Activated naive CD8-positive, alpha-beta T cell treated with anti-CD3 and anti-CD28 coated beads for 36 hours (primary cell): ENCODE results near the gene HAUS8. TPM values are rescaled to one million over a fixed set of nuclear protein-coding genes. Genes with fewer than 3 reads are reported as not detected.

ENCODE experiments used
- DNase-seq: peaks from one replicate; pipeline ENCODE4 v3.0.0; 2021
- H3K27ac Mint-ChIP-seq: one replicate; pipeline ENCODE4 v1.8.0; 2022; ENCODE audit warnings: mild to moderate bottlenecking, moderate library complexity, mixed read lengths
- H3K27me3 Mint-ChIP-seq: one replicate; pipeline ENCODE4 v1.8.0; 2022; ENCODE audit warnings: mild to moderate bottlenecking, mixed read lengths
- H3K36me3 Mint-ChIP-seq: one replicate; pipeline ENCODE4 v1.8.0; 2021; ENCODE audit warnings: mild to moderate bottlenecking, mixed read lengths
- H3K4me1 Mint-ChIP-seq: one replicate; pipeline ENCODE4 v1.8.0; 2021; ENCODE audit warnings: mixed read lengths
- H3K4me3 Mint-ChIP-seq: one replicate; pipeline ENCODE4 v1.8.0; 2022; ENCODE audit warnings: mild to moderate bottlenecking, moderate library complexity, mixed read lengths
- H3K9me3 Mint-ChIP-seq: one replicate; pipeline ENCODE4 v1.8.0; 2022; ENCODE audit warnings: mixed read lengths
- total RNA-seq, 2 experiments: library from RNA; stranded (reverse); gene quantifications; one replicate each; pipeline ENCODE4 v1.2.3, GENCODE V29; 2021

The HAUS8 gene
- total RNA-seq, 2 experiments from 2014 or later = 43.1 to 46.0 TPM

GRCh38 chr19:17086834-17087233 lies 11.6 kb upstream of the HAUS8 start:
- DNase-seq = no peak
- Mint-ChIP-seq H3K27ac (no peak overlapping the region), H3K4me1 (peaks cover 36% of the 10 kb centered on the region)

GRCh38 chr19:17086120-17086519 lies 10.9 kb upstream of the HAUS8 start:
- Mint-ChIP-seq H3K4me3 (no peak overlapping the region), H3K27me3 (no peaks in the 10 kb centered on the region), H3K9me3 (peaks cover 2% of the 10 kb centered on the region), H3K27ac (no peak overlapping the region), H3K4me1 (peaks cover 33% of the 10 kb centered on the region), H3K36me3 (peaks cover 13% of the 10 kb centered on the region)
- no peak for DNase-seq

More at GRCh38 chr19:17086834-17087233, 11.6 kb upstream of the HAUS8 start:
- peaks cover 13% of the 10 kb centered on the region for H3K36me3 Mint-ChIP-seq
- H3K27me3 Mint-ChIP-seq = no peaks in the 10 kb centered on the region
- H3K4me3 Mint-ChIP-seq = no peak overlapping the region
- H3K9me3 Mint-ChIP-seq = peaks cover 2% of the 10 kb centered on the region

GRCh38 chr19:17081672-17082630 lies 6.7 kb upstream of the HAUS8 start:
- no peak for DNase-seq
- H3K9me3 Mint-ChIP-seq = no peaks in the 10 kb centered on the region
- H3K4me3 Mint-ChIP-seq = no peak overlapping the region
- no peak overlapping the region for H3K27ac Mint-ChIP-seq
- H3K27me3 Mint-ChIP-seq = no peaks in the 10 kb centered on the region
- H3K36me3 Mint-ChIP-seq = peaks cover 5% of the 10 kb centered on the region
- peaks cover 40% of the 10 kb centered on the region for H3K4me1 Mint-ChIP-seq

DNA sequence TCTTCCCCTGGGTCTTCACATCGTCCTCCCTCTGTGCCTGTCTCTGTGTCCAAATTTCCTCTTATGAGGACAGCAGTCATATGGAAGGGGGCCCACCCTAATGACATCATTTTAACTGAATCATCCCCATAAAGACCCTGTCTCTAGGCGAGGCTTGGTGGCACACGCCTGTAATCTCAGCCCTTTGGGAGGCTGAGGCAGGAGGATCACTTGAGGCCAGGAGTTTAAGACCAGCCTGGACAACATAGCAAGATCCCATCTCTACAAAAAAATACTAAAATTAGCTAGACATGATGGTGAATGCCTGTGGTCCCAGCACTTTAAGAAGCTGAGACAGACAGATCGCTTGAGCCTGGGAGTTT lies 5.2 kb upstream of the HAUS8 start:
- peak overlapping the region; percentile 64 for H3K27ac Mint-ChIP-seq
- peaks cover 45% of the 10 kb centered on the region for H3K4me1 Mint-ChIP-seq
- peak overlapping the region; percentile 37 for H3K4me3 Mint-ChIP-seq

GRCh38 chr19:17079710-17080439 lies 4.6 kb upstream of the HAUS8 start:
- Mint-ChIP-seq H3K27me3 (no peaks in the 10 kb centered on the region), H3K27ac (peak overlapping the region; percentile 64), H3K4me1 (peaks cover 45% of the 10 kb centered on the region), H3K36me3 (peaks cover 6% of the 10 kb centered on the region), H3K9me3 (no peaks in the 10 kb centered on the region), H3K4me3 (peak overlapping the region; percentile 37)
- peak; percentile 78 for DNase-seq

More for the DNA sequence above, 5.2 kb upstream of the HAUS8 start:
- H3K9me3 Mint-ChIP-seq = no peaks in the 10 kb centered on the region
- H3K27me3 Mint-ChIP-seq = no peaks in the 10 kb centered on the region
- H3K36me3 Mint-ChIP-seq = peaks cover 6% of the 10 kb centered on the region
- DNase-seq = no peak

- Mint-ChIP-seq H3K4me3 (peak overlapping the region; percentile 37), H3K27ac (peak overlapping the region; percentile 63), H3K9me3 (no peaks in the 10 kb centered on the region), H3K27me3 (no peaks in the 10 kb centered on the region), H3K4me1 (peaks cover 49% of the 10 kb centered on the region), H3K36me3 (peaks cover 9% of the 10 kb centered on the region)
- no peak for DNase-seq
These were observed 3.9 kb upstream of the HAUS8 start for GRCh38 chr19:17078920-17079709.

DNA sequence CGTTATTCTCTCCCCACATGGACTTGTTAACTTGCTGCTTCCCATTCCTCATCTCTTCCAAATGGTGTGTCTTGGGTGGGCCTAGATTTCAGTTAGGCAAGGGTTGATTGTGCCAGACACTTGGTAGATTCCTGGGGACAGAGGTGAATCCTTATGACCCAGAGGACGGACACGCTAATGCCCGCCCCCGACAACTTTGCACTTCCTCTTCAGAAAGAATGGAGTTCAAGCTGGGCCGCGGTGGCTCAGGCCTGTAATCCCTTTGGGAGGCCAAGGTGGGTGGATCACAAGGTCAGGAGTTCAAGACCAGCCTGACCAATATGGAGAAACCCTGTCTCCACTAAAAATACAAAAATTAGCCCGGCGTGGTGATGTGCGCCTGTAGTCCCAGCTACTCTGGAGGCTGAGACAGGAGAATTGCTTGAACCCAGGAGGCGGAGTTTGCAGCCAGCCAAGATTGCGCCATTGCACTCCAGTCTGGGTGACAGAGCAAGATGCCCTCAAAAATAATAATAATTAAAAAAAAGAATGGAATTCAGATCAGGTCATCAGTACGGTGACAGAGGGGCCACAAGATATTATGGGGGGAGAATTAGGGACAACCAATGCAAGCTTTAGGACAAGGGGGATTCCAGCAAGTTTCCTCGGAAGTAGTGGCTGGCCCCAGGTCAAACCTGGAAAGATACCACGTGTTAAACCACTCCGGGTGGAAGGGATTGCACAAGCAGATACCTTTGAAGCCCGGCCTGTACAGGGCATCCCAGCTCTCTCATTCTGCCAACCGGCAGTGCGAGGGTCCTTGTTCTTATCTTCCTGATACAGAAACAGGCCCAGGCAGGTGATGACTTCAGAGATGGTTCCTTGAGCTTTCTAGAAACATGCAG lies 3.0 kb upstream of the HAUS8 start:
- H3K4me3 Mint-ChIP-seq = peak overlapping the region; percentile 14
- H3K27me3 Mint-ChIP-seq = no peaks in the 10 kb centered on the region
- no peak overlapping the region for H3K27ac Mint-ChIP-seq
- DNase-seq = no peak
- no peaks in the 10 kb centered on the region for H3K9me3 Mint-ChIP-seq
- H3K36me3 Mint-ChIP-seq = peaks cover 13% of the 10 kb centered on the region
- peaks cover 56% of the 10 kb centered on the region for H3K4me1 Mint-ChIP-seq

- no peaks in the 10 kb centered on the region for H3K9me3 Mint-ChIP-seq
- DNase-seq = no peak
- H3K27me3 Mint-ChIP-seq = no peaks in the 10 kb centered on the region
- H3K4me3 Mint-ChIP-seq = peak overlapping the region; percentile 99
- peaks cover 60% of the 10 kb centered on the region for H3K4me1 Mint-ChIP-seq
- H3K36me3 Mint-ChIP-seq = peaks cover 20% of the 10 kb centered on the region
- no peak overlapping the region for H3K27ac Mint-ChIP-seq
These were observed 2.3 kb upstream of the HAUS8 start for GRCh38 chr19:17077447-17078028.

- DNase-seq = peak; percentile 35
- H3K27me3 Mint-ChIP-seq = no peaks in the 10 kb centered on the region
- H3K4me1 Mint-ChIP-seq = peaks cover 56% of the 10 kb centered on the region
- peak overlapping the region; percentile 97 for H3K27ac Mint-ChIP-seq
- peak overlapping the region; percentile 99 for H3K4me3 Mint-ChIP-seq
- no peaks in the 10 kb centered on the region for H3K9me3 Mint-ChIP-seq
- peaks cover 22% of the 10 kb centered on the region for H3K36me3 Mint-ChIP-seq
These were observed 1.3 kb upstream of the HAUS8 start for GRCh38 chr19:17076543-17076991.

DNA sequence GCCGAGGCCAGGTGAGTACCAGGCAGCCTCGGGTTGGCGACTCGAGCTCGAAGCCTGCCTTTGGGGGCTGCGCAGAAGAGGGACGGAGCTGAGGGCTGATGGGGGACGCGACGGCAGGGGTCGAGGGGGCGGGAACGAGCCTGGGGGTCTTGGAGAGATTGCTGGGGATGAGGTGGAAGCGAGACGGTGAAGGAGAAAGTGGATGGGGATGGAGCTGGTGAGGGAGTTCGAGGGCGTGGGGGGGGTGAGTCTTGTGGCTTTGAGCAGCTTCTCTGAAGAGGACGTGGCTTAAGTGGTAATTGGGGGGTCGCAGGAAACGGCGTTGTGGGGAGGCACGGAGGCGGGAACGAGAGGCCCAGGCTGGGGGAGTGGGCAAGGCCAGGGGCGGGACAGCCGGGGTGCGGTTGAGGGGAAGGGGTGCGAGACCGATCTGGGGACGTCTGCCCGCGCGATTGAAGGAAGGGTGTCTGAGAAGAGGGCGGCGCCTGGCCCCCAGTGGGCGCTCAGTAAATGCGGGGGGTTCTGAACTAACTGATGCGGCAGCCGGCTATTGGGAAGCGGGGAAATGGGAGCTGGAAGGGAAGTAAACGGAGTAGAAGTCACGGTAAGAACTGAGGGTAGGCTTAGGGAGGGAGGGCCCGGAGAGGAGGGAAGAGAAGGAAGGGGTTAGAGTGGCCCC lies 751 bp upstream of the HAUS8 start:
- Mint-ChIP-seq H3K9me3 (no peaks in the 10 kb centered on the region), H3K36me3 (peaks cover 24% of the 10 kb centered on the region), H3K4me3 (peak overlapping the region; percentile 99), H3K4me1 (peaks cover 56% of the 10 kb centered on the region), H3K27me3 (no peaks in the 10 kb centered on the region), H3K27ac (peak overlapping the region; percentile 97)
- peak; percentile 65 for DNase-seq

DNA sequence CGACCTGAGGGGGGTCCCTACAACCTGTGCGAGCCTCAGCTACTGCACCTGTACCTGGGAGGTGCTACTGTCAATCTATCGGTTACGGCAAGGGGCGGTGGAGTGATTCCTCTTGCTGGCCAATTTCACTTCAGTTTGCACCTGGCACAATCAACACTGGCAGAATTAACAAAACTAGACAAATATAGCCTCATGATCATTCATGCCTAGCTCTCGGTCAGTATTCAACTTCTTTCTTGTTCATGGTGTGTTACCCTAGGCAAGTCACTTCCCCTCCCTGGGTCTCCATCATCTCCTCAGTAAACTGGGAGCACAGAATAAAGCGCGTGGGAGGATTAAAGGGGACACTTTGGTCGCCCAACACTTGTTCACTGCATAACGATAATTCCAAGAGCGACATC lies 618 bp downstream of the HAUS8 start:
- H3K36me3 Mint-ChIP-seq = peaks cover 26% of the 10 kb centered on the region

DNA sequence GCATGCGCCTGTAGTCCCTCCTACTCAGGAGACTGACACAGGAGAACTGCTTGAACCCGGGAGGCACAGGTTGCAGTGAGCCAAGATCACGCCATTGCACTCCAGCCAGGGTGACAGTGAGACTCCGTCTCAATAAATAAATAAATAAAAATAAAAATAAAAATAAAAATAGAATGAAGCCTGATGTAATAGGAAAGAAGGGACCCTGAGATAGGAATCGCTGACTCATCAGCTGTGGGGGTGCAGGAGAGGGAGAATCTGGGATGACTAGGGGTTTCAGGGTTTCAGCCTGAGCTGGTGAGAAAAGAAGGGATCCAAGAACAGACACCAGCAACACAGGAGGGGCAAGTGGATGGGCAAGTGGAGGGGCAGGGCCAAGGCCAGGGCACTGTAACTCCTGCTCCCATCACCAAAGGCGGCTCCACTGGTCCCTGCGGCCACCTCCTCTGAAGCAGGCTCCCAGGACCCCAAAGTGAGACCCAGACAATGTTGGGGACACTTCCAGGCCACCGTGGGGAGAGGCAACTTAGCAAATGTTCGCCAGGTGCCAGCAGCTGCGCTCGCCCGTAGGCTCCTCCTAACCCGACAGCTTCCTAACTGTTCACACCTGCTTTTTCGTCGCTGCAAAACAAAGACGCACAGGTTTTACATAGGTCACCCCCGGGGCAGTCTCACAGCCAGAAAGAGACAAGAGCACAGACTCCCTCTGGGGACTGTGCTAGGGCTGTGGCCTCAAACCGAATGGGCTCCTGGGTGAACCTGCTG lies 1.2 kb downstream of the HAUS8 start:
- DNase-seq = no peak
- Mint-ChIP-seq H3K4me1 (peaks cover 43% of the 10 kb centered on the region), H3K36me3 (peaks cover 26% of the 10 kb centered on the region), H3K4me3 (peak overlapping the region; percentile 99), H3K27me3 (no peaks in the 10 kb centered on the region), H3K27ac (peak overlapping the region; percentile 98), H3K9me3 (no peaks in the 10 kb centered on the region)

More for the DNA sequence above, 618 bp downstream of the HAUS8 start:
- Mint-ChIP-seq H3K27ac (peak overlapping the region; percentile 98), H3K9me3 (no peaks in the 10 kb centered on the region), H3K4me3 (peak overlapping the region; percentile 99), H3K4me1 (peaks cover 48% of the 10 kb centered on the region), H3K27me3 (no peaks in the 10 kb centered on the region)
- no peak for DNase-seq

- H3K27ac Mint-ChIP-seq = no peak overlapping the region
- no peaks in the 10 kb centered on the region for H3K9me3 Mint-ChIP-seq
These were observed 4.3 kb downstream of the HAUS8 start for GRCh38 chr19:17070912-17071311.

More at GRCh38 chr19:17070912-17071311, 4.3 kb downstream of the HAUS8 start:
- H3K4me1 Mint-ChIP-seq = peaks cover 27% of the 10 kb centered on the region
- H3K27me3 Mint-ChIP-seq = no peaks in the 10 kb centered on the region
- H3K4me3 Mint-ChIP-seq = no peak overlapping the region
- peaks cover 35% of the 10 kb centered on the region for H3K36me3 Mint-ChIP-seq
- DNase-seq = no peak
